Tibial nerve (tissue), 3 donors: Measurements from ENCODE around the gene TBCCD1.

Experiments used
- CTCF ChIP-seq, 5 experiments: fragments of 200-600 bp in 3 of 5; fragments of 450-650 bp in 2 of 5; sonication (generic) in 3 of 5; IDR thresholded peaks; one replicate each; pipeline ENCODE4 v1.5.1; 2016 to 2019; ENCODE audit warnings: antibody characterized with exemption in 5 of 5, mild to moderate bottlenecking in 3 of 5, moderate library complexity in 2 of 5
- POLR2A ChIP-seq, 2 donors: fragments of 450-650 bp; IDR thresholded peaks; one replicate each; pipeline ENCODE4 v1.6.1; 2017; ENCODE audit warnings: antibody characterized with exemption in 2 of 2, mild to moderate bottlenecking in 2 of 2, moderate library complexity in 2 of 2

GRCh38 chr3:186549497-186549896 lies 17.6 kb downstream of the TBCCD1 start:
- TF ChIP-seq CTCF (IDR thresholded peaks at IDR 0.05) (no peak), POLR2A (IDR thresholded peaks at IDR 0.05) (no peak)
